HUES64 (cell line): ENCODE data around the gene PLEKHA3.

Experiments
- H3K27ac ChIP-seq: 2 replicates; pipeline ENCODE4 v1.7.0; 2013; ENCODE audit warnings: low read depth, low read length, inconsistent platforms
- H3K27me3 ChIP-seq: 2 replicates; pipeline ENCODE4 v1.6.1; 2013; ENCODE audit warnings: mild to moderate bottlenecking, low read length; ENCODE audit not compliant: insufficient read depth
- H3K36me3 ChIP-seq: 2 replicates; pipeline ENCODE4 v1.6.1; 2013; ENCODE audit warnings: mild to moderate bottlenecking, low read length; ENCODE audit not compliant: insufficient read depth
- H3K4me1 ChIP-seq: 2 replicates; pipeline ENCODE4 v1.6.1; 2013; ENCODE audit warnings: mild to moderate bottlenecking, low read length, moderate library complexity; ENCODE audit not compliant: insufficient read depth
- H3K4me3 ChIP-seq: 2 replicates; pipeline ENCODE4 v1.5.1; 2013; ENCODE audit warnings: mild to moderate bottlenecking, low read length, moderate library complexity
- H3K9ac ChIP-seq: 2 replicates; pipeline ENCODE4 v1.6.1; 2013; ENCODE audit warnings: mild to moderate bottlenecking, low read depth, low read length
- H3K9me3 ChIP-seq: 2 replicates; pipeline ENCODE4 v1.6.1; 2013; ENCODE audit warnings: low read depth, low read length; ENCODE audit not compliant: insufficient read depth
- WGBS: fragments of 150-250, 120-280 bp; methylation state at CpG from one replicate; pipeline ENCODE4 v1.1.7; 2013; ENCODE audit warnings: missing lambda C conversion rate; 5-methylcytosine and 5-hydroxymethylcytosine counted together

Gene PLEKHA3

DNA sequence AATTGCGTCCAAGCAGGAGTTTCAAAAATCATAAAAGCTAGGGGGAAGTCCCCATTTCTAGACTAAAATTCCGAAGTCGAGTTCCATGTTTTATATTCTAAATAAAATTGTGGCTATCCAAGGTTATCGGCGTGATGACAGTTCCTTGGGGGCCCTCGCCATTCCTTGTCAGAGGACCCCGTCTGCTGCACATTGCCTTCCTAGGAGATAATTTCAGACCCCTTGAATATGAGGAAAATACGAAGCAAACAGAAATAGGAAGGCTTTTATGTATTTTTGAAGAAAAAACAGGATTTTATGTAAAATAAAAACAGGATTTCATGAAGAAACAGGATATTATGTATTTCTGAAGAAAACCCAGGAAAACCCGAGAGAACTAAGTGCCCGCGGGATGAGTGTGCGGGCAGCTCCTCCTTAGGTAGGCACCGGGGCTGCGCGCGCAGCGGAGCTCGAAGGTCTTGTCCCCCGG lies 465 bp upstream of the PLEKHA3 start:
- 28% methylated on average over 19 of the region's 19 CpGs for WGBS
- Histone ChIP-seq H3K27me3 (peaks cover 9% of the 10 kb centered on the region), H3K4me3 (peak overlapping the region; percentile 89), H3K9ac (peak overlapping the region; percentile 75), H3K27ac (peak overlapping the region; percentile 70; the same call in 1 of the 2 replicates), H3K36me3 (no peaks in the 10 kb centered on the region), H3K4me1 (peaks cover 16% of the 10 kb centered on the region), H3K9me3 (no peaks in the 10 kb centered on the region)

DNA sequence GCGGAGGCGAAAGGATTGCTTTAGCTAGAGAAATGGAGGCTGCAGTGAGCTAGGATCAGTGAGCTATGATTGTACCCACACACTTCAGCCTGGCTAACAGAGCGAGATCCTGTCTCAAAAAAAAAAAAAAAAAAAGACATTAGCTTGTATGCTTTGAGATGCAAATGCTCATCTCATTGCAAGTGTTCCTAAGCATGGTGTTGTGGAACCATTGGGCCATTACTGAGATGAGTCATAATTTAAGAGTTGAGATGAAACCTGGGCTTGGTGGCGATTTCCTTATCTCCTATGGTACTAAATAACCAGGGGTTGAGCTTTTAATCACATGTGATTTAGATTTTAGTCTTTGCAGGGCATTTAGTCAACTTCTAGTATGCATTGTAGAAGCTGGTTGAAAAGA lies 2.2 kb downstream of the PLEKHA3 start:
- H3K9ac ChIP-seq: no peak overlapping the region
- H3K27ac ChIP-seq: no peak overlapping the region
- H3K4me3 ChIP-seq: peak overlapping the region; percentile 8; the same call in 1 of the 2 replicates
- 0 out of 2 replicates have a peak, but pooled peaks cover 3% of the 10 kb centered on the region for H3K36me3 ChIP-seq
- H3K4me1 ChIP-seq: peaks cover 16% of the 10 kb centered on the region
- H3K9me3 ChIP-seq: no peaks in the 10 kb centered on the region
- WGBS: 80% methylated on average over 4 of the region's 4 CpGs
- peaks cover 9% of the 10 kb centered on the region for H3K27me3 ChIP-seq

DNA sequence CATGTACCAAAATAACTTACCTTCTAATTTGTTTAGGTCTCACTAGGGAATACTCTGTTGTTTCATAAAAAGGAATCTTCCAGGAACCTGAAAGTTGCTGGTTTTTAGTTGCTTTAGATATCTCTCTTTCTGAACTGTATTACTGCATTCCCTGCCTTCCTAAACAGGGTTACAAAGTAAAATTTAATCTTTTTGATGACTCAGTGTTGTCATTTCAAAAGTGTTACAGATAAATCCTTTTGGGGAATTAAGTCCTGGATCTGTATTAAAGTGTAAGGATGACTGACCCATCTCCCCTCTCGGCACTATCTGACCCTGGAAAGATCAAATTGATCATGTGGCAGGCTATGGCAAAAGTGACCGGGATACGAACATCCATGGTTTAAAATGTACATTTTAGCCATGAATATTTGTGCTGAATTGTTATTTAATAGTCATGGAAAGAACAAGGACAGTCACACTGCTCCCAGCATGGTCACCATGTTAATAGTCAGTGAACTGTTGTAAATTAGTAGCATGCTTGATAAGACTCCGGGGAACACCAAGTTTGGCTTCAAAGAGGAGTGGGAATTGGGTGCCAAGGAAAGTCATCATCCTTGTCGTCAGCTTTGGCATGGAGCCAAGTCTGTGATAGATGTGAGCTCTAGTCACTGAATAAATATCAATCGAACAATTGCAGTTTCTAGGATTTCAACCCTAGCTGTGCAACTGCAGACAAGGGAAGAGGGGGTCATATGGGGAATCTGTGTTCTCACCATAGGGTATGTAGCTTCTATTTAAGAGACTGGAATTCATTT lies 4.2 kb downstream of the PLEKHA3 start:
- Histone ChIP-seq H3K9ac (no peak overlapping the region), H3K4me3 (no peak overlapping the region), H3K27ac (no peak overlapping the region), H3K4me1 (peaks cover 16% of the 10 kb centered on the region), H3K36me3 (0 out of 2 replicates have a peak, but pooled peaks cover 3% of the 10 kb centered on the region), H3K27me3 (peaks cover 4% of the 10 kb centered on the region; the same call in 1 of the 2 replicates), H3K9me3 (no peaks in the 10 kb centered on the region)
- WGBS: 92% methylated on average over 6 of the region's 6 CpGs

DNA sequence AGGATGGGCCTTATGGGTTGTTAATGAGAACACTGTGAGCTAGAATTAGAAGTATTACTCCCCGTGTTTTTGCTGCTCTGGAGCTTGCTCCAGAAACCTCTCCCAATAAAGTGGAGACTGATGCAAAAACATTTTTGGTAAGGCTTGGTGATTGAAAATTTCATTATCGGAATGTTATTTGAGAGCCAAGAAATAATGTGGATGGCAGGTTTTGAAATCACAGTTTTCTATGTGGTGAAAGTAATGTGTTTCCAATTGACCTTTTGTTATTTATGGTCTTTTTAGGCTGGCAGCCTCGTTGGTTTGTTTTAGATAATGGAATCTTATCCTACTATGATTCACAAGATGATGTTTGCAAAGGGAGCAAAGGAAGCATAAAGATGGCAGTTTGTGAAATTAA lies 5.1 kb downstream of the PLEKHA3 start:
- H3K4me3 ChIP-seq: no peak overlapping the region

DNA sequence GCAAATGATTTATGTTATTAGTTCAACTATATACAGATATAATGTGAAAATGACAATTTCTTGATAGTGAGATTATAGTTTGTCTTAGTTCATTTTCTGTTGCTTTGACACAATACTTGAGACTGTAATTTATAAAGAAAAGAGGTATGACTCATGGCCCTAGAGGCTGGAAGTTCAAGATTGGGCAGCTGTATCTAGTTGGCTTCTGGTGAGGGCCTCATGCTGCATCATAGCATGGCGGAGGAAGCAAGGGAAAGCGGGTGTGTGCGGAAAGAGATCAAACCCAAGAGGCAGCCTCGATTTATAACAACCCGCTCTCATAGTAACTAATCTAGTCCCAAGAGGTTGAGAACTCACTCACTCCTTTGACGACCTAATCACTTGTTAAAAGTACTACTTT lies 11.4 kb downstream of the PLEKHA3 start:
- Histone ChIP-seq H3K27me3 (no peaks in the 10 kb centered on the region), H3K4me3 (no peak overlapping the region), H3K9me3 (no peaks in the 10 kb centered on the region), H3K4me1 (no peaks in the 10 kb centered on the region), H3K9ac (no peak overlapping the region), H3K36me3 (peaks cover 56% of the 10 kb centered on the region), H3K27ac (no peak overlapping the region)
- 97% methylated on average over 6 of the region's 6 CpGs for WGBS

More for the DNA sequence above, 5.1 kb downstream of the PLEKHA3 start:
- WGBS: 87% methylated on average over 2 of the region's 3 CpGs
- peaks cover 16% of the 10 kb centered on the region for H3K4me1 ChIP-seq
- H3K36me3 ChIP-seq: peaks cover 4% of the 10 kb centered on the region; the same call in 1 of the 2 replicates
- H3K27me3 ChIP-seq: no peaks in the 10 kb centered on the region
- H3K27ac ChIP-seq: no peak overlapping the region
- H3K9ac ChIP-seq: no peak overlapping the region
- no peaks in the 10 kb centered on the region for H3K9me3 ChIP-seq

DNA sequence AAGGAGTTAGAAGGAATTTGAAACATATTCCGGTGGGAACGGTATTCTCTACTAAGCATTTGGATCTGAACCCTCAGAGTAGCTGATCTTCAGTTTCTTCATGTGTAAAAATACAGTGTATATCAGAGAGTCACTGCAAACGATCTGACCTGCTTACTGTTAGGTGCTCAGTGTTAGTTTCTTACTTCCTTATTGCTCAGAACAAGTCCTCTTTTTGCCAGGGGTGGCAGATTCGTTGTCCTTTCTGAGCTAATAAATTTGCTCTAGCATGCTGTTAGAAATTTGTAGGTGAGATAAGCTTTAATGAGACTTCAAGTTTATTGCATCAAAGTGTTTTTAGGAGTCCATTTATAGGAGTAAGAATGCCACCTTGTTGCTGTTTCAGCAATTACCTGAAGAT lies 15.8 kb downstream of the PLEKHA3 start:
- Histone ChIP-seq H3K27ac (no peak overlapping the region), H3K4me3 (no peak overlapping the region), H3K36me3 (peaks cover 87% of the 10 kb centered on the region), H3K9me3 (no peaks in the 10 kb centered on the region), H3K27me3 (no peaks in the 10 kb centered on the region), H3K4me1 (no peaks in the 10 kb centered on the region), H3K9ac (no peak overlapping the region)
- WGBS: 96% methylated on average over 4 of the region's 4 CpGs

DNA sequence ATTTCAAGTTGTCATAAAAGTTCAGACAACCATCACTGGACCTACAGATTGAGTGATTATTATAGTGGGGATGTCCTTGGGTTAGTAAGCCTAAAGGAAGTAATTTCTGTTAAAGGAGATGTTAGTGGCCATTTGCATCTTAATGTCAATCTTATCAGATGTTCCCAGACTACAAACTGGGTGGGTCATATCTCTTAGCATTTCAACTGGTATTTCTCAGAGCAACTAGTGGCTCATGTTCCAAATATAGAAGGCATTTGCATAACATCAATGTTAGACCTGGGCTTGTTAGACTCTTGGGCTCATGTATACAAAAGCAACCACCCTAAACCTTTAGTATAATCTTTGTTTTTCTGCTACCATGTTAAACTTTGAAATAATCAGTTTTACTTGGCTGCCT lies 17.9 kb downstream of the PLEKHA3 start:
- H3K9ac ChIP-seq: no peak overlapping the region
- H3K9me3 ChIP-seq: no peaks in the 10 kb centered on the region
- peaks cover 90% of the 10 kb centered on the region for H3K36me3 ChIP-seq
- H3K27ac ChIP-seq: no peak overlapping the region
- no peaks in the 10 kb centered on the region for H3K27me3 ChIP-seq
- no peak overlapping the region for H3K4me3 ChIP-seq
- H3K4me1 ChIP-seq: no peaks in the 10 kb centered on the region

DNA sequence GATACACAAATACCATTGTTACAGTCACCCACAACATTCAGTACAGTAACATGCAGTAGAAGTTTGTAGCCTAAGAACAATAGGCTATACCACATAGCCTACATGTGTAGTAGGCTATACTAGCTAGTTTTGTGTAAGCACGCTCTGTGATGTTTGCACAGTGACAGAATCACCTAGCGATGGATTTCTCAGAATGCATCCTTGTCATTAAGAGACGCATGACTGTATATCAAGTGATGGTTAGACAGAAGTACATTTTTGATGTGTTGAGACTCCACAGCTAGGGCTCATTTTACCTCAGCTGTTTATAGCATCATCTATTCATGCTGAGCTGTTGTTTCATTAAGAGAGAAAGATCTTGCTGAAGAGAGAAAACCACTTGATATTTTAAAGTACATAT lies 19.4 kb downstream of the PLEKHA3 start:
- H3K27me3 ChIP-seq: no peaks in the 10 kb centered on the region
- H3K27ac ChIP-seq: no peak overlapping the region
- no peak overlapping the region for H3K9ac ChIP-seq
- no peaks in the 10 kb centered on the region for H3K9me3 ChIP-seq
- no peaks in the 10 kb centered on the region for H3K4me1 ChIP-seq
- peaks cover 91% of the 10 kb centered on the region for H3K36me3 ChIP-seq
- no peak overlapping the region for H3K4me3 ChIP-seq
- WGBS: 93% methylated on average over 3 of the region's 3 CpGs

DNA sequence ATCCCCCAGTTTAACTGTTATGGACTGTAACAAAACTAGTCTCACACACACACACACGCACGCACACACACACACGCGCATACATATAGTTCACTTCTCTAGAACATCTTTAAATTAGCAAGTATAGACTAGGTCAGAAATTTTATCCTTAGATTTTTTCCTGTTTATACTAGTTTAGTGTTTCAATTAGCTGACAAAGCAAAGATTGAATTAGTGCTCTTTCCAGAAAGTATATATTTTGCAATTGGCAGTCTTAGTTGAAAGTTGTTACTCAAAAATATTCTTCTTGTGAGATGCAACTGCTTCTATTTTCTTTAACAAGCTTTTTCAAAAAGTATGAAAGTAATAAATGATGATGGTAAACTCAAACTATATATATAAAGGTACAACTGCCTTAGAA lies 22.5 kb downstream of the PLEKHA3 start:
- Histone ChIP-seq H3K4me3 (no peak overlapping the region), H3K4me1 (peaks cover 14% of the 10 kb centered on the region), H3K9ac (no peak overlapping the region), H3K27ac (no peak overlapping the region), H3K27me3 (no peaks in the 10 kb centered on the region), H3K36me3 (peaks cover 70% of the 10 kb centered on the region), H3K9me3 (no peaks in the 10 kb centered on the region)
- 71% methylated on average over 4 of the region's 4 CpGs for WGBS

DNA sequence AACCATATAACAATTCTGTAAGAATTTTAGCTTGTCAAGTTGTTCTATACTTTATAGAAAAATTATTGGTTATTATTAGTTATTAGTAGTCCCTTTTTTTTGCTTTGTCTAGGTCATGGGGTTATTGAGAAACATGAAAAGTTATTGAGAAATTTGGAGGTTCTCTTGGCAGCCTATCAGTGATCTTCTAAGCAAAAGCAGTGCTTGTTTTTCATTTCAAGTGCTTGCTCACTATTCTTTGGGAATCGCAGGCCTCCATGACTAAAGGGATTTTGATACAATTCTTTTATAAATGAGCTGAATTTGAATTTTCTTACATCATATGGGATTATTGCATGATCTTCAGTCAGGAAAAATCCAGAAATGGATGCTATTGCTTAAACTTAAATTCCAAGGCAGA lies 25.8 kb downstream of the PLEKHA3 start:
- Histone ChIP-seq H3K27me3 (no peaks in the 10 kb centered on the region), H3K4me3 (no peak overlapping the region), H3K9me3 (no peaks in the 10 kb centered on the region), H3K9ac (no peak overlapping the region), H3K36me3 (peaks cover 38% of the 10 kb centered on the region), H3K4me1 (peaks cover 23% of the 10 kb centered on the region), H3K27ac (peak overlapping the region; percentile 19; the same call in 1 of the 2 replicates)
- WGBS: 79% methylated on average over 1 of the region's 1 CpG

DNA sequence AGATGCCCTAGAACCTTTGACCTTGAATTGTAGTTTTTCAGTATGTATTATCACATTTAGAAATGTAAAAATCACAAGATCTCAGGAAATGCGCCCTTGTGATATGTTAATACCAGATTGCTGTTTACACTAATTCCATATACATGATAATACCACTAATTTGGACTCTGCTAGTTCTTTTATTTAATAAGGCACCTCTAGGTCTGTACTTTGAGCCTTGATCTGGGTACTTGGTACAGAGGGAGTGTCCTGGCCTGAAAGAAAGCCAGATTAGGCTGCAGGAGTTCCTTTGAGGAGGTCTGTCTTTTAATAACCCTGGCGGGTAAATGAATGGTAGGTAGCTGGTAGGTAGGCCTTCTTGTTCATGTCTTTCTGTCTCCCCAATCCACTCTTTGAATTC lies 26.3 kb downstream of the PLEKHA3 start:
- Histone ChIP-seq H3K9me3 (no peaks in the 10 kb centered on the region), H3K27ac (peak overlapping the region; percentile 19; the same call in 1 of the 2 replicates), H3K4me1 (peaks cover 23% of the 10 kb centered on the region), H3K4me3 (no peak overlapping the region), H3K27me3 (no peaks in the 10 kb centered on the region), H3K36me3 (peaks cover 33% of the 10 kb centered on the region), H3K9ac (no peak overlapping the region)
- 44% methylated on average over 2 of the region's 2 CpGs for WGBS
